ENCODE data around the gene CLASP1.

DNA sequence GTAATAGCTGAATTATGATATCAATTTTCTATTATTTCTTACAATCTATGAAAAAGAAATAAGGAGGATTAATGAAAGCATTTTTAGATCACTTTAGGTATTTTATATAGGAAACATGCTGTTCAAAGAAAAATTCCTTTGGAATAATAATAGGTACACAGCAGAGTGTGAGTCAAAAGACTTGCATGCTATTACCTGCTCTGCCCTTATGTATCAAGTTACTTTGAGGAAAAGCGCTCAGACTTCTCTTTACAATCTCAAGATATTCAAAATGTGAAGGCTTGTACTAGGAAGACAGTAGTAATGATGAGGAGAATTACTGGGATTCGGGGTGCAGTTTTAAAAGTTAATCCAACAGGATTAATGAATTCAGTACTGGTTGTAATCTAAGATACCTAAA is 147.7 kb downstream of the CLASP1 start:
- TF ChIP-seq POLR2A (IDR thresholded peaks at IDR 0.05): no peak
- TF ChIP-seq, protein P1, sequence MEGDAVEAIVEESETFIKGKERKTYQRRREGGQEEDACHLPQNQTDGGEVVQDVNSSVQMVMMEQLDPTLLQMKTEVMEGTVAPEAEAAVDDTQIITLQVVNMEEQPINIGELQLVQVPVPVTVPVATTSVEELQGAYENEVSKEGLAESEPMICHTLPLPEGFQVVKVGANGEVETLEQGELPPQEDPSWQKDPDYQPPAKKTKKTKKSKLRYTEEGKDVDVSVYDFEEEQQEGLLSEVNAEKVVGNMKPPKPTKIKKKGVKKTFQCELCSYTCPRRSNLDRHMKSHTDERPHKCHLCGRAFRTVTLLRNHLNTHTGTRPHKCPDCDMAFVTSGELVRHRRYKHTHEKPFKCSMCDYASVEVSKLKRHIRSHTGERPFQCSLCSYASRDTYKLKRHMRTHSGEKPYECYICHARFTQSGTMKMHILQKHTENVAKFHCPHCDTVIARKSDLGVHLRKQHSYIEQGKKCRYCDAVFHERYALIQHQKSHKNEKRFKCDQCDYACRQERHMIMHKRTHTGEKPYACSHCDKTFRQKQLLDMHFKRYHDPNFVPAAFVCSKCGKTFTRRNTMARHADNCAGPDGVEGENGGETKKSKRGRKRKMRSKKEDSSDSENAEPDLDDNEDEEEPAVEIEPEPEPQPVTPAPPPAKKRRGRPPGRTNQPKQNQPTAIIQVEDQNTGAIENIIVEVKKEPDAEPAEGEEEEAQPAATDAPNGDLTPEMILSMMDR (IDR thresholded peaks at IDR 0.05): no peak
